ENCODE measurements around the gene TPSD1. TPM values are rescaled to one million over a fixed set of nuclear protein-coding genes. Genes with fewer than 3 reads are reported as not detected.

The TPSD1 gene
- polyA plus RNA-seq, 1 experiment, result not detected

- ChIA-PET POLR2A (no interaction called here), CTCF (no interaction called here)
- DNase-seq (ENCODE audit: low read depth), result no peak
Observed at GRCh38 chr16:1306334-1306733, 50.5 kb downstream of the TPSD1 start.

GRCh38 chr16:1308036-1308976, 52.4 kb downstream of the TPSD1 start:
- no peak for DNase-seq (ENCODE audit: low read depth)
- Histone ChIP-seq H3K27me3 (ENCODE audit: control insufficient read depth, insufficient read depth, low read length) (no peaks in the 10 kb centered on the region), H3K36me3 (ENCODE audit: control insufficient read depth, insufficient read depth, low read length) (peaks cover 8% of the 10 kb centered on the region), H3K4me3 (ENCODE audit: low read depth, low read length) (peak overlapping the region; percentile 60)
- POLR2A ChIA-PET, result interaction anchor here (0.6 kb wide), 1 partner anchor 13 kb away, joined by 3 read pairs; no protein-coding TSS in a partner anchor
- CTCF ChIA-PET, result no interaction called here
- no peak for TF ChIP-seq CTCF (IDR thresholded peaks at IDR 0.05; ENCODE audit: insufficient read depth, low read depth, low read length)

More at GRCh38 chr16:1306334-1306733, 50.5 kb downstream of the TPSD1 start:
- H3K36me3 ChIP-seq (ENCODE audit: control insufficient read depth, insufficient read depth, low read length), result no peaks in the 10 kb centered on the region
- TF ChIP-seq CTCF (IDR thresholded peaks at IDR 0.05; ENCODE audit: insufficient read depth, low read depth, low read length), result no peak
- H3K27me3 ChIP-seq (ENCODE audit: control insufficient read depth, insufficient read depth, low read length), result no peaks in the 10 kb centered on the region
- no peak overlapping the region for H3K4me3 ChIP-seq (ENCODE audit: low read depth, low read length)

Other genes with a start within 250 kb of the TPSD1 start
- not detected in 2 replicates for gene SSTR5, start 183.3 kb upstream of the TPSD1 start, polyA plus RNA-seq (2011; rRNA removed)
- gene C1QTNF8, start 159.8 kb upstream of the TPSD1 start, polyA plus RNA-seq (2011; rRNA removed), result not detected in 2 replicates
- 0.20 and 0.37 TPM in 2 replicates for gene CACNA1H, start 103.0 kb upstream of the TPSD1 start, polyA plus RNA-seq (2011; rRNA removed)
- gene TPSG1, start 30.8 kb upstream of the TPSD1 start, polyA plus RNA-seq (2011; rRNA removed), result not detected in 2 replicates
- gene TPSB2, start 25.9 kb upstream of the TPSD1 start, polyA plus RNA-seq (2011; rRNA removed), result not detected in 2 replicates
- gene TPSAB1, start 15.4 kb upstream of the TPSD1 start, polyA plus RNA-seq (2011; rRNA removed), result not detected in 2 replicates
- 81.2 and 138 TPM in 2 replicates for gene UBE2I, start 53.6 kb downstream of the TPSD1 start, polyA plus RNA-seq (2011; rRNA removed)
- 0.29 and 0.33 TPM in 2 replicates for gene BAIAP3, start 77.6 kb downstream of the TPSD1 start, polyA plus RNA-seq (2011; rRNA removed)
- gene TSR3, start 95.8 kb downstream of the TPSD1 start, polyA plus RNA-seq (2011; rRNA removed), result 43.1 and 52.3 TPM in 2 replicates
- gene GNPTG, start 95.9 kb downstream of the TPSD1 start, polyA plus RNA-seq (2011; rRNA removed), result 74.1 and 113 TPM in 2 replicates
- gene UNKL, start 158.6 kb downstream of the TPSD1 start, polyA plus RNA-seq (2011; rRNA removed), result 7.9 and 15.4 TPM in 2 replicates
- 13.3 and 19.3 TPM in 2 replicates for gene UQCC4, start 164.7 kb downstream of the TPSD1 start, polyA plus RNA-seq (2011; rRNA removed)
- gene PERCC1, start 175.0 kb downstream of the TPSD1 start, polyA plus RNA-seq (2011; rRNA removed), result not detected in 2 replicates
- gene CCDC154, start 188.5 kb downstream of the TPSD1 start, polyA plus RNA-seq (2011; rRNA removed), result 0.04 and 0.23 TPM in 2 replicates
- 19.6 and 36.4 TPM in 2 replicates for gene CLCN7, start 219.0 kb downstream of the TPSD1 start, polyA plus RNA-seq (2011; rRNA removed)
- gene PTX4, start 232.9 kb downstream of the TPSD1 start, polyA plus RNA-seq (2011; rRNA removed), result not detected in 2 replicates
- 8.1 and 15.9 TPM in 2 replicates for gene TELO2, start 237.3 kb downstream of the TPSD1 start, polyA plus RNA-seq (2011; rRNA removed)